ENCODE results near the gene KCNQ4.

Gene KCNQ4

GRCh38 chr1:40783001-40783905, at the start of gene KCNQ4:
Gene KCNQ4 (plus strand): TSS chr1:40783787. CDS start chr1:40784094, 307 bp downstream.
- no peaks in the 10 kb centered on the region for H3K36me3 ChIP-seq (ENCODE audit: control insufficient read depth, insufficient read depth, low read length)
- DNase-seq (ENCODE audit: extremely low read depth, insufficient read length), result no peak
- TF ChIP-seq CTCF (IDR thresholded peaks at IDR 0.05; ENCODE audit: insufficient read depth, low read length, poor library complexity, severe bottlenecking), result no peak
- H3K27me3 ChIP-seq (replicated peaks; ENCODE audit: control insufficient read depth, insufficient read depth, low read length), result no peaks in the 10 kb centered on the region; the same call in 1 of the 2 replicates
- H3K4me3 ChIP-seq (replicated peaks; ENCODE audit: low read depth, low read length), result 0 out of 2 replicates have a peak within 1 kb of the TSS, but pooled peaks have one; percentile 4

GRCh38 chr1:40734882-40735628, 48.5 kb upstream of the KCNQ4 start:
- H3K4me3 ChIP-seq (replicated peaks; ENCODE audit: low read depth, low read length), result no peak overlapping the region
- peaks cover 4% of the 10 kb centered on the region for H3K36me3 ChIP-seq (ENCODE audit: control insufficient read depth, insufficient read depth, low read length)
- DNase-seq (ENCODE audit: extremely low read depth, insufficient read length), result no peak
- TF ChIP-seq CTCF (IDR thresholded peaks at IDR 0.05; ENCODE audit: insufficient read depth, low read length, poor library complexity, severe bottlenecking), result no peak
- H3K27me3 ChIP-seq (replicated peaks; ENCODE audit: control insufficient read depth, insufficient read depth, low read length), result no peaks in the 10 kb centered on the region

- no peak overlapping the region for H3K4me3 ChIP-seq (replicated peaks; ENCODE audit: low read depth, low read length)
- DNase-seq (ENCODE audit: extremely low read depth, insufficient read length), result no peak
- H3K27me3 ChIP-seq (replicated peaks; ENCODE audit: control insufficient read depth, insufficient read depth, low read length), result no peaks in the 10 kb centered on the region
- H3K36me3 ChIP-seq (ENCODE audit: control insufficient read depth, insufficient read depth, low read length), result peaks cover 8% of the 10 kb centered on the region
- no peak for TF ChIP-seq CTCF (IDR thresholded peaks at IDR 0.05; ENCODE audit: insufficient read depth, low read length, poor library complexity, severe bottlenecking)
Observed at GRCh38 chr1:40736085-40736531, 47.5 kb upstream of the KCNQ4 start.

- DNase-seq (ENCODE audit: extremely low read depth, insufficient read length), result no peak
- no peak for TF ChIP-seq CTCF (IDR thresholded peaks at IDR 0.05; ENCODE audit: insufficient read depth, low read length, poor library complexity, severe bottlenecking)
- Histone ChIP-seq H3K4me3 (replicated peaks; ENCODE audit: low read depth, low read length) (no peak overlapping the region), H3K27me3 (replicated peaks; ENCODE audit: control insufficient read depth, insufficient read depth, low read length) (no peaks in the 10 kb centered on the region), H3K36me3 (ENCODE audit: control insufficient read depth, insufficient read depth, low read length) (peaks cover 13% of the 10 kb centered on the region)
Observed at GRCh38 chr1:40738831-40739230, 44.8 kb upstream of the KCNQ4 start.

- TF ChIP-seq CTCF (IDR thresholded peaks at IDR 0.05; ENCODE audit: insufficient read depth, low read length, poor library complexity, severe bottlenecking), result no peak
- Histone ChIP-seq H3K27me3 (replicated peaks; ENCODE audit: control insufficient read depth, insufficient read depth, low read length) (no peaks in the 10 kb centered on the region), H3K36me3 (ENCODE audit: control insufficient read depth, insufficient read depth, low read length) (peaks cover 16% of the 10 kb centered on the region), H3K4me3 (replicated peaks; ENCODE audit: low read depth, low read length) (no peak overlapping the region)
- no peak for DNase-seq (ENCODE audit: extremely low read depth, insufficient read length)
Observed at GRCh38 chr1:40739455-40740008, 44.1 kb upstream of the KCNQ4 start.

All from GM06990 (cell line).